GM21723 (cell line): Measurements from ENCODE around the gene EPHA6.
"Not testable (repeated sequence)": the region's sequence is repeated elsewhere in the genome, so short reads cannot be mapped to it uniquely, and the experiment has no call there.

Experiments used
- ATAC-seq: cut with Tn5 transposase; IDR thresholded peaks from one replicate; pipeline ENCODE4 v1.9.1; 2021; ENCODE audit warnings: mild to moderate bottlenecking, moderate library complexity; ENCODE audit not compliant: unreplicated experiment

Gene EPHA6

GRCh38 chr3:97421565-97421964 lies 607.2 kb downstream of the EPHA6 start:
- no peak for ATAC-seq

GRCh38 chr3:97425002-97425401 lies 610.6 kb downstream of the EPHA6 start:
- no peak for ATAC-seq

- no peak for ATAC-seq
Observed at GRCh38 chr3:97430601-97431000, 616.2 kb downstream of the EPHA6 start.

- no peak for ATAC-seq
Observed at GRCh38 chr3:97432914-97433313, 618.5 kb downstream of the EPHA6 start.

GRCh38 chr3:97438131-97438530 lies 623.7 kb downstream of the EPHA6 start:
- no peak for ATAC-seq

GRCh38 chr3:97439373-97439772 lies 625.0 kb downstream of the EPHA6 start:
- ATAC-seq = no peak

- ATAC-seq = no peak
Observed at GRCh38 chr3:97464035-97464434, 649.6 kb downstream of the EPHA6 start.

GRCh38 chr3:97470481-97470880 lies 656.1 kb downstream of the EPHA6 start:
- ATAC-seq = no peak

GRCh38 chr3:97479740-97480139 lies 665.3 kb downstream of the EPHA6 start:
- ATAC-seq = no peak

- ATAC-seq = not testable (repeated sequence)
Observed at GRCh38 chr3:97480696-97481289, 666.4 kb downstream of the EPHA6 start.

- ATAC-seq = no peak
Observed at GRCh38 chr3:97481416-97481815, 667.0 kb downstream of the EPHA6 start.

- ATAC-seq = no peak
Observed at GRCh38 chr3:97485206-97485605, 670.8 kb downstream of the EPHA6 start.

- no peak for ATAC-seq
Observed at GRCh38 chr3:97487587-97487986, 673.2 kb downstream of the EPHA6 start.

- ATAC-seq = no peak
Observed at GRCh38 chr3:97488741-97489140, 674.3 kb downstream of the EPHA6 start.

GRCh38 chr3:97495896-97496295 lies 681.5 kb downstream of the EPHA6 start:
- no peak for ATAC-seq

- ATAC-seq = no peak
Observed at GRCh38 chr3:97497138-97497537, 682.7 kb downstream of the EPHA6 start.

GRCh38 chr3:97504463-97504862 lies 690.1 kb downstream of the EPHA6 start:
- no peak for ATAC-seq

- ATAC-seq = no peak
Observed at GRCh38 chr3:97510795-97511194, 696.4 kb downstream of the EPHA6 start.

GRCh38 chr3:97515076-97515475 lies 700.7 kb downstream of the EPHA6 start:
- no peak for ATAC-seq

- ATAC-seq = no peak
Observed at GRCh38 chr3:97530691-97531090, 716.3 kb downstream of the EPHA6 start.

GRCh38 chr3:97547573-97547972 lies 733.2 kb downstream of the EPHA6 start:
- ATAC-seq = not testable (repeated sequence)

GRCh38 chr3:97550408-97550807 lies 736.0 kb downstream of the EPHA6 start:
- ATAC-seq = no peak

- no peak for ATAC-seq
Observed at GRCh38 chr3:97552186-97552585, 737.8 kb downstream of the EPHA6 start.
